SIG-M5 treated with dmso at 0.1 percent for 504 hours (cell line): ENCODE results near the gene FBXO38.

Source experiments
- DNase-seq: peaks from one replicate; lab custom pipeline; 2025; ENCODE audit not compliant: unreplicated experiment; lab: John Stamatoyannopoulos, UW

Gene FBXO38

GRCh38 chr5:148382961-148383360, 797 bp upstream of the FBXO38 start:
- no peak for DNase-seq

DNA sequence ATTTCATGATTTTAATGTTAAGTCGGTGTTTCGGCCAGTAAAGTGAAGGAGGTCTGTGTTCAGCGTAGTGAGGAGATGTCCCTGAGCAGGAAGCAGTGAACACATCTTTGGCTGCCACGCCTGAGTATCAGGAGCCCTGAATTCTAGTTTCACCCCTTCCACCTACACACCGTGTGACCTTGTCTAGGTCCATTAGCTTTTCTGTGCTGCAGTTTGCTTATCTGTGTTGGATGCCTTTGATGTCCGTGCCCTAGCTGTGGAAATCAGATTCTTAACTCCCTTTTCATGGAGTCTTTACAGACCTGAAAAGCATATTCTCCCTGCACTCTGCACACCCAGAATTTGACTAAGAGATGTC, 601 bp downstream of the FBXO38 start:
- peak; percentile 41 for DNase-seq

DNA sequence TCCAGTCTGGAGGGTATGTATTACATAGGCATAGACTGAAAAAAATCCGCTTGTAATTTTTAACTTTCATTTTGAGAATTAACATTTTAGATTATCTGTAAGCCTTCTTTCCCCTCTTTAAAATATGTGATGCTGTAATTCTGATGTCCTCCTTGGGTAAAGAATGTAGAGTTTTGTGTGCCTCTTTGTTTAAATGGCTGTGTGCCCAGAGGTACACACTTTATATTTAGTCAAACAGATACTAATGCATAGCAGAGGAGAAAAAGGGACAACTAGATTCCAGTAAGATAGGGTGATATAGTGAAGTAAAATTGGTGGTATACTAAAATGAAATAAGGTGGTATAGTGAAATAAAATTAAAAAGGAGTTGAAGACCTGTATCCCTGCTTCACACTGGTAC, 1.3 kb downstream of the FBXO38 start:
- DNase-seq: no peak

- DNase-seq: no peak
Measured at GRCh38 chr5:148386041-148386440, 2.3 kb downstream of the FBXO38 start.

DNA sequence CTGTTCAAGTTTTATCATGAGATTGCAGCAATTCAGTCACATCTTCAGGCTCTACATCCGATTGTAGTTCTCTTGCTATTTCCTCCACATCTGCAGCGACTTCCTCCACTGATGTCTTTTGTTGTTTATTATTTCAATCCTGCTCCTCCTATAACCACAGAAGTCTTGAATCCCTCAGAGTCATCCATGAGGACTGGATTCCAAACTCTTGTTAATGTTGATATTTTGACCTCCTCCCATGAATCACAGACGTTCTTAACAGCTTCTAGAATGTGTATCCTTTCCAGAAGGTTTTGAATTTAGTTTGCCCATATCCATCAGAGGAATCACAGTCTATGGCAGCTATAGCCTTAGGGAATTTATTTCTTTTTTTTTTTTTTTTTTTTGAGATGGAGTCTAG, 3.6 kb downstream of the FBXO38 start:
- no peak for DNase-seq

DNA sequence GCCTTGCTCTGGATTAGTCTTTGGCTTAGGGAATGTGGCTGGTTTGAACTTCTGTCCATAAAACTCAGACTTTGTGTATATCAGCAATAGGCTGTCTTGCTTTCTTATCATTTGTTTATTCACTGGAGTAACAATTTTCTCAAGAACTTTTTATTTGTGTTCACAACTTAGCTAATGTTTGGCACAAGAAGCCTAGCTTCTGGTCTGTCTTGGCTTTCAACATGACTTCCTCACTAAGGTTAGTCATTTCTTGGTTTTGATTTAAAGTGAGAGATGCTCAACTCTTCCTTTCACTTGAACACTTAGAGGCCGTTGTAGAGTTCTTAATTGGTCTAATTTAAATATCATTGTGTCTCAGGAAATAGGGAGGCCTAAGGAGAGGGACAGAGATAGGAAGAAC, 4.9 kb downstream of the FBXO38 start:
- no peak for DNase-seq

DNA sequence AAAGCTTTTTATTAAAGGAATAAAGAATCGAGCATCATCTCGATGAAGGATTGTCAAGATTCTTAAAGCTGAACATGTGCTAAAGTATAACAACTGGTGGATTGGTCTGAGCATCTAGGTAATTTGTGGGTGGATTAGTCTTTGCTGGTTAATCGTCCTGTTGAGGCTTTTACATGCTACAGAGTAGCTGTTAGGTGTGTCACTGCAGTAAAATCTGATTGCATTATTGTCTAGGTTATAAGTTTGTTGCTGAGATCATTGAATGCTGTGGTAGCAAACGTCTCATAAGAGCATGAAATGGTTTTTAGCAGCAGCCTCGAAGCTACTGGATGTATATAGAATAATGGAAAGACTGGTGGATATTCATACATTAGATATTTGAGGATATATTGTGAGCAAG, 7.2 kb downstream of the FBXO38 start:
- no peak for DNase-seq

GRCh38 chr5:148391422-148391821, 7.7 kb downstream of the FBXO38 start:
- DNase-seq: no peak

GRCh38 chr5:148393390-148393741, 9.6 kb downstream of the FBXO38 start:
- DNase-seq: no peak

- no peak for DNase-seq
Measured at GRCh38 chr5:148394587-148395019, 10.8 kb downstream of the FBXO38 start.

GRCh38 chr5:148395031-148395430, 11.3 kb downstream of the FBXO38 start:
- no peak for DNase-seq

DNA sequence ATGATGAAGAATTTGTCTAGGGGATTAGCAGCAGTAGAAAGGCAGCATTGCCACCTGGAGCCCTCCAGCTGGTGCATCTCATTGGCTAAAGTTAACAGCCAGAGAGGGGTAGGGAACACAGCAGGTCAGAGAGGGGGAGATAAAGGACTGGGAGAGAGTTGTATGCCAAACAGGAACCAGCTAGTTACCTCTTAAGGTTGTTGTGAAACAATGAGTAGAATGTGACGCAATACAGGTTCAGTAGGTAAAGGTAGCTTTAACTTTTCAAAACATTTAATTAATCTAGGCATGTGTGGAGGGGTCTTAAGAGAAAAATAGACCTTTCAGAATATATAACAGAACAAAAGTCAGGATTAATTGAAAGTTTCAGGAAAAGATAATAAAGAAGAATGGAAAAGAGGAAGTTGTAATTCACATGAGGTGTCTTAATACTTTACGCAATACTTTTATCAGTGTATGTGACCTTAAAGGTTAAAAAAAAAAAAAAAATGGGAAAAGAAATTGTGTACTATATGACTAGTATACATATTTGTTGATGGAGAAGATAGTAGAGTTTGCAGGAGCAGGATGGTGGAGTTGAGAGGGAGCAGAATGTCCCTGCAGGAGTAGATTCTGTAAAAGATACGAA, 14.3 kb downstream of the FBXO38 start:
- DNase-seq: peak; percentile 52

GRCh38 chr5:148398698-148399121, 15.0 kb downstream of the FBXO38 start:
- DNase-seq: peak; percentile 33

- no peak for DNase-seq
Measured at GRCh38 chr5:148401604-148402003, 17.8 kb downstream of the FBXO38 start.

GRCh38 chr5:148403344-148403743, 19.6 kb downstream of the FBXO38 start:
- DNase-seq: peak; percentile 97

GRCh38 chr5:148406406-148406805, 22.6 kb downstream of the FBXO38 start:
- DNase-seq: no peak

- DNase-seq: no peak
Measured at GRCh38 chr5:148408092-148408491, 24.3 kb downstream of the FBXO38 start.

DNA sequence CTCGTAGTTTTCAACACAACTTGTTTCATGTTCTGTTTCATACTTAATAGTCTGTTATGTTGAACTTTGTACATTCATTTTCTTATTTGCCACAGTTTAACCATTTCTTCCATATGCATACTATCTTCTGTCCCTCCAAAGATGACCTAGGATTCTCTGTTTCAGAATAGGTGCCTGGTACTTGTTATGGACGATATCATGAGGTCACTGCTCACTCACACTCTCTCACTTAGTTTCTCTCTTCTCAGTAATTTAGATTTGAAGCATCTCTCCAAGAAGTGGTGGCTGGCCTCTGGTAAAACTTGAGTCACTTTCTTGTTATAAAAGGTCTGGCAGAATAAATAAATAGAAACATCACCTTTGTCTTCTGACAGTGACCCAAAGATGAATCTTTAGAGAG, 28.4 kb downstream of the FBXO38 start:
- no peak for DNase-seq

DNA sequence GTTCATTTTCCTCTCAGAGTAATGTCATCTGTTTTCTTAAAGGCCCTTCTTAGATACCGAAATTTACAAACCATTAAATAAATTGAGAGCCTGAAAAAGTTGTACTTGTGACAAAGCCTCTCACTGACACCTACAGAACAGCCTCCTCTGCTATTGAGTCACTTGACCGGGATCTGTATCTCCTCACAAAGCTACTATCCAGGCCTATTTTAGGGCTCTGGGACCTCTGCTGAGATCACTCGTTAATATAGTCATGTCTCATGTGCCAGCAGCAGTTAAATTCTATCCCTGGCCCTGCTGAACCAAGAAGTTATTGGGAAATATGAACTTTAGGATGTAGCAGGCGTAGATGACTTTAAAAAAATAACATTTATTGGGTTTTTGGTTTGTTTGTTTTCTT, 31.1 kb downstream of the FBXO38 start:
- DNase-seq: no peak

GRCh38 chr5:148416416-148416815, 32.7 kb downstream of the FBXO38 start:
- DNase-seq: no peak

DNA sequence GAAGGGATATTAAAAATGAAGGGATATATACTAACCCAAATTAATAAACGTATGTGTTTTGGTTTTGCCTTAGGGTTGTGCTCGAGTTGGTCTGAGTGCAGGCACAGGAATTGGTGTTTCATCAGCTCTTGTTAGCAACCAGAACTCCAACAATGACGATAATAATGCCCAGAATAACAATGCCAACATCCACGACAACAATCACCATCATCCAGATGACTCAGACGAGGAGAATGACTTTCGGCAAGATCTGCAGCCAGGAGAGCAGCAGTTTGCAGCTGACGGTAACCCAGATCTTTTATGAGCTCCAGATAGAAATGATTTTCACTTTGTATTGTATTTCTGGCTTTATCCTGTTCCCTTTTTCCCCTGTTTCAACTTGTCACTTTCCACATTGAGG, 33.2 kb downstream of the FBXO38 start:
- DNase-seq: no peak

- DNase-seq: no peak
Measured at GRCh38 chr5:148418511-148418910, 34.8 kb downstream of the FBXO38 start.

GRCh38 chr5:148421661-148422060, 37.9 kb downstream of the FBXO38 start:
- no peak for DNase-seq

DNA sequence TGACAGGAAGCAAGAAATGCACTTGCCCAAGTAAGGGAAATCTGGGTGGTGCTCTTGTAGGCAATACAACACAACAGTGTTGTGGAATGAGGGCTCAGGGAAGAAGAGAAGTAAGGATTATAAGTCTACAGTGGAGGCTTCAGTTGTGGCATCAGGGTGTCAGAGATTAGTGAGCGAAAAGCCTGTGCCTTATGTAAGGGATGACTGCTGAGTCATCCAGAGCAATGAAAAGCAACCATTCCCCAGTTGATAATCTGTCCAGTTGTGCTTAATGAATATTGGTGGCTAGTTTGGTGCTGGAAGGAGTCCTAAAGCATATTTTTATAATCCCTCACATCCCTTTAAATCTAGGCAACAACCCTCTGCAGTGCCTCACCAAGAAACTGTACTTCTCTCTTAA, 42.0 kb downstream of the FBXO38 start:
- DNase-seq: no peak
